IPS-20b (cell line): Measurements from ENCODE around the gene EPS8.
"Not testable (repeated sequence)": the region's sequence is repeated elsewhere in the genome, so short reads cannot be mapped to it uniquely, and the experiment has no call there.

ENCODE experiments used
- H3K27ac ChIP-seq: one replicate; pipeline ENCODE4 v1.5.1; 2013; ENCODE audit warnings: low read length
- H3K27me3 ChIP-seq: 2 replicates; pipeline ENCODE4 v1.6.1; 2013; ENCODE audit warnings: mild to moderate bottlenecking, low read length, inconsistent platforms; ENCODE audit not compliant: insufficient read depth
- H3K36me3 ChIP-seq: 2 replicates; pipeline ENCODE4 v1.6.1; 2013; ENCODE audit warnings: low read depth, mild to moderate bottlenecking, inconsistent platforms, low read length, moderate library complexity; ENCODE audit not compliant: insufficient read depth
- H3K4me1 ChIP-seq: 2 replicates; pipeline ENCODE4 v1.6.1; 2013; ENCODE audit warnings: mild to moderate bottlenecking, control low read depth, inconsistent platforms, low read length, moderate library complexity; ENCODE audit not compliant: insufficient read depth
- H3K4me3 ChIP-seq: 2 replicates; pipeline ENCODE4 v1.5.1; 2013; ENCODE audit warnings: mild to moderate bottlenecking, low read length, inconsistent platforms
- H3K9ac ChIP-seq: 2 replicates; pipeline ENCODE4 v1.6.1; 2013; ENCODE audit warnings: low read depth, mild to moderate bottlenecking, inconsistent platforms, low read length, moderate library complexity
- H3K9me3 ChIP-seq: 2 replicates; pipeline ENCODE4 v1.6.1; 2013; ENCODE audit warnings: mild to moderate bottlenecking, low read depth, low read length, inconsistent platforms; ENCODE audit not compliant: insufficient read depth

Gene EPS8

GRCh38 chr12:15751741-15752140, 37.4 kb downstream of the EPS8 start:
- Histone ChIP-seq H3K27me3 (no peaks in the 10 kb centered on the region), H3K4me3 (no peak overlapping the region), H3K27ac (no peak overlapping the region), H3K9me3 (no peaks in the 10 kb centered on the region), H3K36me3 (no peaks in the 10 kb centered on the region), H3K9ac (no peak overlapping the region), H3K4me1 (no peaks in the 10 kb centered on the region)

GRCh38 chr12:15749937-15750336, 39.3 kb downstream of the EPS8 start:
- Histone ChIP-seq H3K4me3 (no peak overlapping the region), H3K27ac (no peak overlapping the region), H3K4me1 (no peaks in the 10 kb centered on the region), H3K9ac (no peak overlapping the region), H3K36me3 (no peaks in the 10 kb centered on the region), H3K27me3 (no peaks in the 10 kb centered on the region), H3K9me3 (no peaks in the 10 kb centered on the region)

GRCh38 chr12:15741870-15742269, 47.3 kb downstream of the EPS8 start:
- H3K9me3 ChIP-seq, H3K4me3 ChIP-seq, H3K9ac ChIP-seq, H3K27me3 ChIP-seq, H3K4me1 ChIP-seq, H3K36me3 ChIP-seq, H3K27ac ChIP-seq: not testable (repeated sequence)

- H3K36me3 ChIP-seq = no peaks in the 10 kb centered on the region
- H3K27ac ChIP-seq = no peak overlapping the region
Measured at GRCh38 chr12:15741082-15741481, 48.1 kb downstream of the EPS8 start.

GRCh38 chr12:15740389-15740788, 48.8 kb downstream of the EPS8 start:
- H3K9ac ChIP-seq, H3K36me3 ChIP-seq, H3K9me3 ChIP-seq, H3K27me3 ChIP-seq, H3K4me1 ChIP-seq, H3K4me3 ChIP-seq, H3K27ac ChIP-seq: not testable (repeated sequence)

More at GRCh38 chr12:15741082-15741481, 48.1 kb downstream of the EPS8 start:
- Histone ChIP-seq H3K9ac (no peak overlapping the region), H3K27me3 (no peaks in the 10 kb centered on the region), H3K9me3 (0 out of 2 replicates have a peak, but pooled peaks cover 3% of the 10 kb centered on the region), H3K4me1 (no peaks in the 10 kb centered on the region), H3K4me3 (no peak overlapping the region)

GRCh38 chr12:15738438-15739015, 50.7 kb downstream of the EPS8 start:
- Histone ChIP-seq H3K4me1 (no peaks in the 10 kb centered on the region), H3K27me3 (no peaks in the 10 kb centered on the region), H3K36me3 (no peaks in the 10 kb centered on the region), H3K9ac (no peak overlapping the region), H3K9me3 (no peaks in the 10 kb centered on the region), H3K4me3 (no peak overlapping the region), H3K27ac (no peak overlapping the region)

- no peaks in the 10 kb centered on the region for H3K4me1 ChIP-seq
- no peaks in the 10 kb centered on the region for H3K36me3 ChIP-seq
- H3K4me3 ChIP-seq = no peak overlapping the region
- H3K27ac ChIP-seq = no peak overlapping the region
- no peaks in the 10 kb centered on the region for H3K27me3 ChIP-seq
- H3K9me3 ChIP-seq = no peaks in the 10 kb centered on the region
- no peak overlapping the region for H3K9ac ChIP-seq
Measured at GRCh38 chr12:15735837-15736615, 53.2 kb downstream of the EPS8 start.

GRCh38 chr12:15733136-15733535, 56.1 kb downstream of the EPS8 start:
- H3K9ac ChIP-seq = no peak overlapping the region
- H3K27me3 ChIP-seq = no peaks in the 10 kb centered on the region
- H3K4me3 ChIP-seq = no peak overlapping the region
- no peaks in the 10 kb centered on the region for H3K4me1 ChIP-seq
- no peak overlapping the region for H3K27ac ChIP-seq
- no peaks in the 10 kb centered on the region for H3K9me3 ChIP-seq
- H3K36me3 ChIP-seq = no peaks in the 10 kb centered on the region

- no peak overlapping the region for H3K4me3 ChIP-seq
- H3K4me1 ChIP-seq = no peaks in the 10 kb centered on the region
- no peak overlapping the region for H3K27ac ChIP-seq
Measured at GRCh38 chr12:15732341-15733061, 56.7 kb downstream of the EPS8 start.

GRCh38 chr12:15731940-15732339, 57.2 kb downstream of the EPS8 start:
- Histone ChIP-seq H3K9ac (no peak overlapping the region), H3K27me3 (no peaks in the 10 kb centered on the region), H3K27ac (no peak overlapping the region), H3K4me3 (no peak overlapping the region), H3K4me1 (no peaks in the 10 kb centered on the region), H3K36me3 (no peaks in the 10 kb centered on the region), H3K9me3 (no peaks in the 10 kb centered on the region)

More at GRCh38 chr12:15732341-15733061, 56.7 kb downstream of the EPS8 start:
- Histone ChIP-seq H3K9me3 (no peaks in the 10 kb centered on the region), H3K36me3 (no peaks in the 10 kb centered on the region), H3K9ac (no peak overlapping the region), H3K27me3 (no peaks in the 10 kb centered on the region)

- Histone ChIP-seq H3K36me3 (no peaks in the 10 kb centered on the region), H3K9ac (no peak overlapping the region), H3K27ac (no peak overlapping the region), H3K9me3 (no peaks in the 10 kb centered on the region), H3K4me3 (no peak overlapping the region), H3K27me3 (no peaks in the 10 kb centered on the region), H3K4me1 (no peaks in the 10 kb centered on the region)
Measured at GRCh38 chr12:15729097-15729496, 60.1 kb downstream of the EPS8 start.

- no peaks in the 10 kb centered on the region for H3K4me1 ChIP-seq
- no peak overlapping the region for H3K4me3 ChIP-seq
- H3K27ac ChIP-seq = no peak overlapping the region
Measured at GRCh38 chr12:15728118-15728598, 61.0 kb downstream of the EPS8 start.

More at GRCh38 chr12:15728118-15728598, 61.0 kb downstream of the EPS8 start:
- Histone ChIP-seq H3K9ac (no peak overlapping the region), H3K27me3 (no peaks in the 10 kb centered on the region), H3K9me3 (no peaks in the 10 kb centered on the region), H3K36me3 (no peaks in the 10 kb centered on the region)
